Inferior parietal cortex (tissue), 1 donor: ENCODE results near the gene ANAPC15.
"Not testable (repeated sequence)": the region's sequence is repeated elsewhere in the genome, so short reads cannot be mapped to it uniquely, and the experiment has no call there.

ENCODE experiments used
- DNase-seq: peaks from one replicate; pipeline ENCODE4 v3.0.0-alpha.2; 2016; ENCODE audit errors: extremely low spot score

ANAPC15 gene

DNA sequence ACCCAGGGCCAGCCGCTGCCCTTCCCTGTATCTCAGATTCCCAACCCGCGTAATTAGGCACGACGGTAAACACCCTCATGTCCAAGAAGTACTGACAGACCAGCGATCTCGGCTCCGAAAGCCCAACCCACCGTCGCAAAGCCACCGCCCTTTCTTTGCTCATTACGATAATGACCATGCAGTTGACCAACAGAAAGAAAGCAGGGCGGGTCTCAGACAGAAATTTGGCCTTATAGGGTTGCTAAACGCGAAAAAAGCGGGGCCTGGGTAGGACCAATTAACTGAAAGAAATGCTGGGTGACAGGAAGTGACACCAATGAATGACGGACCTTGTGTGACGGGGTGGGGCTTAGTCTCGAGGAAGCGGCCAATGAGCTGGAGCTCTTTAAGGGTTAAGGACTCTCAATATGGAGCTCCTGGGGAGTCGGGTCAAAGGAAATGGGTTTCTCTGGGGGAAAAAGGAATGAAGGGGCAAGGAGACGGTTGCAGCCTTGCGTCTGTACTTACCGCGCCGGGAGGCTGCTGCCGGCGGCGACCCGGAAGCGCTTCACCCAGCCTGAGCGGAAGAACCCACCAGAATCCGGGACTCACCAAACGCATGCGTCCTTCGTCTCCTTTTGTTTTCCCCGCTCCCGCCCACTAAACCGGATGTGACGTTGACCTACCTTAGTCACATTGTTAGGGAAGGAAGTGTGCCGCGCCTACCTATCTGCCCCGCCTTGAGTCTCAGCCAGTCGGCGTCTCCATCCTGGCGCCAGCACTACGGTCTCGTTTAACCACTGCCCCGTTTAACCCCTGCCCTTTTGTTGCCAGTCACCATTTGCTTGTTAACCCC is at the start of gene ANAPC15:
Gene ANAPC15, minus strand, starts transcription at position 553 of the 835 bp plus-strand sequence. CDS start 1,419 bp downstream, outside the sequence.
- DNase-seq = peak; percentile 100

DNA sequence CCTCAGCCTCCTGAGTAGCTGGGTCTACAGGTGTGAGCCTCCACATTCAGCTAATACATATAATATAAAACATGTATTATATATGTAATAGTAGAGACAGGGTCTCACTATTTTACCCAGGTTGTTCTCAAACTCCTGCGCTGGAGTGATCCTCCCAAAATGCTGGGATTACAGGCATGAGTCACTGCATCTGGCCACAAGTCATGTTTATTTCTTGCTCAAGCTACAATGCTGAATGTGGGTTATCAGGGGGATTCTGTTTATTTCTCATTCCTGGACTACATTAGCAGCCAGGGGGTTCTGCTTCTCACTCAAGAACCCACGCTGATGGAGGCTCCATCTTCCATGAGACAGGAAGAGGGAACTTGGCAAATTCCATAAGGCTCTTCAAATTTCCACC is 47.8 kb upstream of the ANAPC15 start:
- no peak for DNase-seq

DNA sequence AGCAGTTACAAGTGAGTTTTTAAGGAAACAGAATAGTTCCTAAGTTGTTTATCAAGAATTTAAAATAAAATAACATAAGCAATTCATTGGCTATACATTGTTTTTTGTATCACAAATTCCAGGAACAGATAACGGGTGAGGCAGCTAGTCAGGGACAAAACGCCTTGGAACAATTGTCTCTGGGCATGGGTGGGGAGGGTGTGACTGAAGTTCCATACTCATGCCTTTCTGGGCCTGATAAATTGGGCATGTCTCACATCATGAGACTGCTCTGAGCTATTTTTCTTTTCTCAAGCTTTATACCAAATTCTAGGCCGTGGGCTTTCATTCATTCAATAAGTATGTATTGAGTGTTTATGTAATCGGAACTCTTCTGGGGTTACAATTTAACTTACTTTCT is 44.6 kb upstream of the ANAPC15 start:
- DNase-seq = no peak

DNA sequence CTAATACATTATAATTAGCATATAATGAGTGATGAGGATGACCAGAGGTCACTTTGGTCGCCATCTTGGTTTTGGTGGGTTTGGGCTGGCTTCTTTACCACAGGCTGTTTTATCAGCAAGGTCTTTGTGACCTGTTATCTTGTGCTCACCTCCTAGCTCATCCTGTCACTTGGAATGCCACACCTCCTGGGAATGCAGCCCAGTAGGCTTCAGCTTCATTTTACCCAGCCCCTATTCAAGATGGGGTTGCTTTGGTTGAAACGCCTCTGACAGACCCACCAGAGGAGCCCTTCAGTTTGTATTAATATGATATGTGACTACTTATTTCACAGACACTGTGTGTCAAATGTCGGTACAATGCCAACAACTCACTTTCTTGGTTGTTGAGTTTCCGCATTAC is 43.3 kb upstream of the ANAPC15 start:
- DNase-seq = no peak

DNA sequence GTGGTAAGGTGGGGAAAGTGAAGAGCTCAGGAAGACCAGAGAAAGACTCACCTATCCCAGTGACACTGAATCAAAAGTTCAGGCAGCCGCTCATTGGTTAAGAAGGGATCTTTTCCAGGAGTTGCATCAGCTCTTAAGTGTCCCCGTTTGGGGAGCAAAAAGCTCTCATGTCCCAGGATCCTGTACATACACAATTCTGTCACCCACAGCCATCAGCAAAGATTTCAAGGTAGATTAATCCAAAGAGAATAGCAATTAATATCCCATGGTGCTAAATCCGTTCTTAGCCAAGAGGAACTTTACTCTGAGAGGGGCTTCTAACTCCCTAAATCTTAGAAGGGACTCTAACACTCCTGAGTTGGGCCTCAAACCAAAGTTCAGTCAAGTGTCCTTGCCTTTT is 42.3 kb upstream of the ANAPC15 start:
- DNase-seq = no peak

DNA sequence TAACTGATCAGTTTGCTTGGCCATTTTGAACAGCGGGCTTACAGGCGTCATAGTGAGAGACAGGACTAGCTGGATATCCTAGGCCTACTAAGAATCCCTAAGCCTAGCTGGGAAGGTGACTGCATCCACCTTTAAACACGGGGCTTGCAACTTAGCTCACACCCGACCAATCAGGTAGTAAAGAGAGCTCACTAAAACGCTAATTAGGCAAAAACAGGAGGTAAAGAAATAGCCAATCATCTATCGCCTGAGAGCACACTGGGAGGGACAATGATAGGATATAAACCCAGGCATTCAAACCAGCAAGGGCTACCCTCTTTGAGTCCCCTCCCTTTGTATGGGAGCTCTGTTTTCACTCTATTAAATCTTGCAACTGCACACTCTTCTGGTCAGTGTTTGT is 41.4 kb upstream of the ANAPC15 start:
- DNase-seq = not testable (repeated sequence)

DNA sequence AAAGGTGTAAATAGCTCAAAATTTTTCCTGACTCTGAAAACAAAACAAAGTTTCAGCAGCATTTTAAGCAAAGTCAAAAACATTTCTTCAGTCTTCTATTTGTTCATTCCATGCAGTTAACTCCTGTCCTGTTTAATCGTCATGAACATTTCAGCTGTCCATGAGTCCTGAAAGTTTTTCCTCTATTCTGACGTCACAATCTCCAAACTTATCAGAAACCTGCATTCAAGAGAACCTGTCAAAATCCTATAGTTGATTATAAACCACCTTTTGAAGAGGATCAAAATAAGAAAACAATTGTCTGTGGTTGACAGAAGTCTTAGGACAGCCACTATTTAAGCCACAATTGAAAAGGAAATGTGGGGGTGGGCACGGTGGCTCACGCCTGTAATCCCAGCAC is 38.4 kb upstream of the ANAPC15 start:
- no peak for DNase-seq

DNA sequence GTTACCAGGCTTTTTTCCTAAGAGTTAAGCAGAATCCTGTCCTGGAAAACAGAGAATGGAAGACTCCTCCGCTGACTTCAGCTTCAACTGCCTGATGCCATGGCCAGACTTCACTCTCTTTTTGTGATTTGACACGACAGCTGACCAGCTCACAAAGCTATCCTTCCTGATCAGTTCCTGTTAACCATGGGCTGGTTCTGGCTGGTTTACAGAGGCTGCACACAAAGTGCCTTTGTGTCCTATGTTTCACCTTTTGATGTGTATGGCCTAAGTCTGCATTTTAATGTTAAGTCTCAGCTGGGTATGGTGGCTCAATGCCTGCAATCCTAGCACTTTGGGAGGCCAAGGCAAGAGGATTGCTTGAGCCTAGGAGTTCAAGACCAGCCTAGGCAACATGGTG is 34.1 kb upstream of the ANAPC15 start:
- no peak for DNase-seq

DNA sequence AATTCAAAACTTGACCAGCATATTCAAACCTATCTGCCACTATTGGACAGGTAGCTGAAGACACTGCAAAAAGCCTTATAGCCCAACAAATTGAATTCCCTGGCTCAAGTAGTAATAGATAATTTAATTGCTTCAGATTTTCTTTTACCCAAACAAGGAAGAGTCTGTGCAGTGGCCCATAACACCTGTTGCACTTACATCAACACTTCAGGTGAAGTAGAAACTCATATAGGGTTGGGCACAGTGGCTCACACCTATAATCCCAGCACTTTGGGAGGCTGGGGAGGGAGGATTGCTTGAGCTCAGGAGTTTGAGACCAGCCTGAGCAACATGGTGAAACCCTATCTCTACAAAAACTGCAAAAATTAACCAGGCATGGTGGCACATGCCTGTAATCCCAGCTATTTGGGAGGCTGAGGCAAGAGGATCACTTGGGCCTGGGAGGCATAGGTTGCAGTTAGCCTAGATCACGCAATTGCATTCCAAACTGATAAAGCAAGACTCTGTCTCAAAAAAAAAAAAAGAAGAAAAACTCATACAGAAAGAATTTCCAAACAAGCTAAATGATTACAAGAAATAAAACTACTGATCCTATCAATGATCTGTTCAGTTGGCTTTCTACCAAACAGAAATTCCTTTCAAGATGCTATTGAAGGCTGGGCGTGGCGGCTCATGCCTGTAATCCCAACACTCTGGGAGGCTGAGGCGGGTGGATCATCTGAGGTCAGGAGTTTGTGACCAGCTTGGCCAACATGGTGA is 32.5 kb upstream of the ANAPC15 start:
- no peak for DNase-seq

DNA sequence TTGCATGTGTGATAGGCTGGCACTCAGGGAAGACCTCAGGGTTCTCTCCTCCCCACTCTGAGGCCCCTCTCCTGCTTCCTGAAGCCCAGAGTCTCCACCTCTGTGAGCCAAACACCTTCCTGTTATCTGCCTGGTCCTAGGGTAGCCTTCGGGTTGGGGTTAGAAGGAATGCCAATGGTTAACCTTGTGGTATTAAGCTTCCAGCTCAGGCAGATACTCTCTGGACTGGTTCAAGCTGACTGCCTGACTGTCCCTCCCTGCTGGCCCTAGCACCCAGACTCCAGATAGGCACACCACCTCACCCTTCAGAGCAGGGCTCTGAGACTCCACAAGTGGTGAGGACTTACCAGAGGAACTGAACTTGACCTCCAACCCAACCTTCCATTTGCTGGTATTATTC is 30.0 kb upstream of the ANAPC15 start:
- DNase-seq = not testable (repeated sequence)

DNA sequence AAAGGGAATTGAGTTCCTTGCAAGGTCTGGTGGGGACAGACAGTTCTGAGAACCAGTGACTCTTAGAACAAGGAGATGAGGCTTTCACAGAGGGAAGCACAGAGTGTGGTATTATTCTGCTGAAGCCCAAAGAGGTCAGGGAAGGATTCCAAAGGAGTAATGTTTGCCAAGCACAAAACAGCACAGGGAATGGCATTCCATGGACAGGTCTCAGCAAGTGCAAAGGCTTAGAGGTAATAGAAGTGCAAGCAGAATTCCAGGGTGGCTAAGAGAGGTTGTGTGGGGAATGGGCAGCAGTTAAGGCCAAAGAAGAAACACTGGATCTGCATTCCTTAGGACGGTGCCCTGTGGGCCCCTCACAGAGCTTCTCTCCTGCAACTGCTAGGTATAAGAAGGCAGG is 29.6 kb upstream of the ANAPC15 start:
- DNase-seq = not testable (repeated sequence)

DNA sequence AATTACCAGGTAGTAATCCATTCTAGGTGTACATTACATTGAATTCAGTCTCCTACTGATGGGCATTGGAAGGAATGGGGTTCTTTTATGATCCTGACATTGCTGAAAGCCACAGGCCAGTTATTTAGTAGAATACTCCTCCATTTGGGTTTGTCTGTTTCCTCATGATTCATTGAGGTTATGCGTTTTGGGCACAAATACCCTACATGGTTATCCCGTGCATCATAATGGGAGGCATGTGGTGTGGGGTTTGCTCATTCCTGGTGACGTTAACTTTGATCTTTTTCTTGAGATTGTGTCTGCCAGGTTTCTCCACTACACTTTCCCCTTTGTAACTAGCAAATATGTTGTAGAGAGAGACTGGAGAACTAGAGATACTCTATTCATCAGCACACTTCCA is 28.6 kb upstream of the ANAPC15 start:
- DNase-seq = no peak

DNA sequence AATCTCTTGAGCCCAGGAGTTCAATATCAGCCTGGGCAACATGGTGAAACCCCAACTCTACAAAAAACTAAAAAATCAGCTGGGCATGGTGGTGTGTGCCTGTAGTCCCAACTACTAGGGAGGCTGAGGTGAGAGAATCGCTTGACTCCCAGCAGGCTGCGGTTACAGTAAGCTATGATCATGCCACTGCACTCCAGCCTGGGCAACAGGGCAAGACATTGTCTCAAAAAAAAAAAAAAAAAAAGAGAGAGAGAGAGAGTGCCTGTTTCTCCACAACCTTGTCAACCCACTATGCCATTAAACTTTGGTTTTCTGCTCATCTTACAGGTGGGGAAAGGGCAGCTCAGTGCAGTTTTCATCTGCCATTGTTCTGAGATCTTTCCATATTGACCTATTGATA is 28.2 kb upstream of the ANAPC15 start:
- DNase-seq = no peak

DNA sequence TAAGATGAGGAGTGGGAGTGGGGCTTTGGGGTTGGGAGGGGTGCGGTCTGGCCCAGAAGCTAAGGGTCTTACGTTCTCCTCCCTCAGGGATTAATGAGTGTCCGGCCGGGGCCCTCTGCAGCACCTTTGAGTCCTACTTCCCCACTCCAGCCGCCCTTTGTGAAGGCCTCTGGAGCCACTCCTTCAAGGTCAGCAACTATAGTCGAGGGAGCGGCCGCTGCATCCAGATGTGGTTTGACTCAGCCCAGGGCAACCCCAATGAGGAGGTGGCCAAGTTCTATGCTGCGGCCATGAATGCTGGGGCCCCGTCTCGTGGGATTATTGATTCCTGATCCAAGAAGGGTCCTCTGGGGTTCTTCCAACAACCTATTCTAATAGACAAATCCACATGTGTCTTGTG is 27.0 kb upstream of the ANAPC15 start:
- no peak for DNase-seq

DNA sequence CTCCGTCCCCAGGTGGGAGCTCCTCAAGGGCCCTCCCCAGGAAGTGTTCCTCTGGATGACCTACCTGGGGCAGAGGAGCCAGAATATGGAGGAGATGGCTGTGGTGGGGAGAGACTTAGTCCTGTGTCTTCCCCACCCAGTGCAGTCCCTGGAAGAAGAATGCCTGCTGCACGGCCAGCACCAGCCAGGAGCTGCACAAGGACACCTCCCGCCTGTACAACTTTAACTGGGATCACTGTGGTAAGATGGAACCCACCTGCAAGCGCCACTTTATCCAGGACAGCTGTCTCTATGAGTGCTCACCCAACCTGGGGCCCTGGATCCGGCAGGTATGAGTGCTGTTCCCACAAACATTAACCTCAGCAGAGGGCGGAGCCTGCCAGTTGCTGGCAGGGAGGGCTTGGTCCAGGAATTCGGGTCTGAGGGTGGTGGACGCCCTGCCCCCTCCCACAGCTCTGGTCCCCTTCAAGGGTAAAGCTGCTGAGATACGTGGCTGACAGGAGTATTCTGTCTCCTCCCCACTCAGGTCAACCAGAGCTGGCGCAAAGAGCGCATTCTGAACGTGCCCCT is 26.4 kb upstream of the ANAPC15 start:
- no peak for DNase-seq

DNA sequence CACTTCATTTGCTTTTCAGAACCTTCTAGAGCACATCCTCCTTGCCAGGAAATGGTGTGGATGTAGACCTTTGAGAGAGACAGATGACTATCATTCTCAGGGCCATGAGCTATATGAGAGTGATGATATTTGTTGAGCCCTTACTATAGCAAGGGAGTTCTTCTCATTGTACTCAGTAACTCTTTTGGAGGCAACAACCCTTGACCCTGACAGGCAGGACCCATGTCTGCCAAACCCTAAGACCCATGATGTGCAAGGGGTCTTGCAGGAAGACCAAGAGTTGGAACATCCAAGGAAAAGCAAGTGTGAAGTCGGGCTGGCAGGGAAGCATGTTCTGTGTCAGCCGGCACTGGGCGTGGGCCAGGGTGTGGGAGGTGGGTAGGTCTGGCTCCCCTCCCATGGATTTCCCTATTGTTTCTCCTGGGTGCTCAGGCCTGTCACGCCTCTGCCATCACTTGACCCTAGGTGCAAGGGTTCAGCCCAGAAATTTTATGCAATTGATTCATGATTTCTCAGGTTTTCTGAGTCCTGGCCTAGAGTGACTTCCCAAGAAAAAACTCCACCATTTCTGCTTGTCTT is 24.3 kb upstream of the ANAPC15 start:
- no peak for DNase-seq

DNA sequence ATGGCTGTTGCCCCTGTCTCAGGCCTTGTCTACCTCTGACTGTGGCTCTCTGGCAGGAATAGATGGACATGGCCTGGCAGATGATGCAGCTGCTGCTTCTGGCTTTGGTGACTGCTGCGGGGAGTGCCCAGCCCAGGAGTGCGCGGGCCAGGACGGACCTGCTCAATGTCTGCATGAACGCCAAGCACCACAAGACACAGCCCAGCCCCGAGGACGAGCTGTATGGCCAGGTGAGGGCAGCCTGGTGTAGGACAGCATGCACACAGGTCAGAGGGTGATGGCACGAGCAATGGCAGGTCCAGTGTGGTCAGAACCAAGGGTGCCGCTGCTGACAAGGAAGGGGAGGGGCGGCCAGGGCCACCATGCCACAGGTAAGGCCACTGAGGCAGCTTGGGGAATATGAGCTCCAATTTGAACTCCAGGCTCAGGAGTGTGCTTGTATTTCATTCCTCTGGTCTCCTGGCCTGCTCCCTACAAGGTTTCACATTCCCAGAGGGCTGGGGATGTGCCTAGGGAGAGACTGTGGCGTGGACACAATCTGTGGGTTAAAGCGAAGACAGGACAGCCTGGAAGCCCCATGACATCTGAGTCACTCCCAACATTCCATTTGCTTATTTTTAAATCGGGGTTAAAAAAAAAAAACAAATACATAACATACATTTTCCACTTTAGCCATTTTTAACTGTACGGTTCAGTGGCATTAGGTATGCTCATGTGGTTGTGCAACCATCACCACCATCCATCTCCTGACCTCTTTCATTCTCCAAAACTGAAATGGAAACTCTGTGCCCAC is 23.6 kb upstream of the ANAPC15 start:
- no peak for DNase-seq

DNA sequence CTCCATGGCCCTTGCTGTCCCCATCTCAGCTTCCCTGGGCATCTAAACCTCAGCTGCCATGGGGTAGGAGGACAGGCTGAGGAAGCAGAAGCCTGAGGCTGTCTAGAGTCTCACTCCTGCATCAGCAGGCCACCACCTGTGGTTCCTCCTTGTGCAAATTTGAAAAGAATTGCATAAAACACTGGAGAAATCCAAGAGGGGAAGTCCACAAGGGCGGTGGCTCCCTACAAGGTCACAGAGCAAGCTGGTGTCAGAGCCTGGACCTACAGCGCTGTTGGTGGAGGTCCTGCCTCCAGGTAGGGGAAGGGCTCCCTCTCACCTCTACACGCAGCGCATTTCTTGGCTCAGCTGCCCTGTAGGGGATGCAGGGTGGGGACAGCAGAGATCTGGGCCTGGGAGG is 23.0 kb upstream of the ANAPC15 start, which contains the start of gene FOLR3:
Gene FOLR3, plus strand, starts transcription at position 253 of the 400 bp plus-strand sequence. CDS start 228 bp downstream, outside the sequence.
- not testable (repeated sequence) for DNase-seq

DNA sequence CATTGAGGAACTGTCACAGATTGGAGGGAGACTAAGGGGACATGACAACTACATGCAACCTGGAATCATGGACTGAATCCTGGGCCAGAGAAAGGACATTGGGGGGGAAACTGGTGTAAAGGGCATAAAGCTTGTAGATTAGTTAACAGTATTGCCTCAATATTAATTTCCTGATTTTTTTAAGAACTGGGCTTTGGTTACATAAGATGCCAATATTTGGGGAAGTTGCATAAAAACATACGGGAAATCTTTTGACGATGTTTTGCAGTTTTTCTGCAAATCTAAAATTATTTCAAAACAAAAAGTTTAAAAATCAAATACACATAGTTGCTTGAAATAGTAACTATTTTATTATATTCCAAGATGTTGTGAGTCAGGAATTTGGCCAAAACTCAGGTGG is 20.2 kb upstream of the ANAPC15 start:
- DNase-seq = no peak

DNA sequence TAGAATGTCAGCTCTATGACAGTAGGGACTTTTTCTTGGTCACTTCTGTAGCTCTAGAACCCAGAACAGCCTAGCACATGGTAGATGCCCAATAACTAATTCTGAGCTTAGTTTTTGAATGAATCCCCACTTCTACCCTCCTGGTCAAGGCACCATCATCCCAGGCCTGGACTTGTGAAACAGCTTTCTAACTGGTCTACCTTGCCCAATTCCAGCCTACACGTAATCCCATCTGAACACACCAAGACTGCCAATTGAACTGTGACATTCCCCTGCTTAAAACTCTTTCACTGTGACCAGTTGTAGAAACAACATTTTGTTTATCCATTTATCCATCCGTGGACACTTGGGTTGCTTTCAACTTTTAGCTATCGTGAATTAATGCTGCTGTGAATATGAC is 16.9 kb upstream of the ANAPC15 start:
- no peak for DNase-seq

DNA sequence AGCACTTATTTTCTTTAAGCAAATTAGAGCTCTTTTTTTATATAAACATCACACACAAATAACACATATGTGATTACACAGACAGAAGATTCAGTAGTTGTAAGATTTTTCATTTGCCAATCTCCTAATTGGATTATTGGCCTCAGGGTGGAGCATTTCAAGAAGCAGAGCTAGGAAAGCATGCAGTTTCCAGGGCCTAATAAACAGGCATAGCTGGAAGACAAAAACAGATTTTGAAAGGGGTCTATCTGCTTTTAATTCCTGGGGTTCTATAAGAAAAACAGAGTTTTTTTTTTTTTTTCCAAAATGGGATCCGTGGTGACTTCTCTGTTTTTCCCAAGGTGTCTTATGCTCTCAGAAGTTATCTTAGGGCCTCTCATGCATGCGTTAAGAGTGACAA is 15.4 kb upstream of the ANAPC15 start:
- no peak for DNase-seq
